Activated T-cell treated with anti-CD3 and anti-CD28 coated beads, Interleukin-2, amount 50 U/mL, for 1 hour (primary cell): ENCODE results near the gene APOO.

ENCODE experiments used
- DNase-seq: peaks from one replicate; pipeline ENCODE4 v3.0.0-alpha.2; 2020

APOO gene

GRCh38 chrX:23857363-23857762 lies 50.4 kb downstream of the APOO start:
- DNase-seq: no peak

DNA sequence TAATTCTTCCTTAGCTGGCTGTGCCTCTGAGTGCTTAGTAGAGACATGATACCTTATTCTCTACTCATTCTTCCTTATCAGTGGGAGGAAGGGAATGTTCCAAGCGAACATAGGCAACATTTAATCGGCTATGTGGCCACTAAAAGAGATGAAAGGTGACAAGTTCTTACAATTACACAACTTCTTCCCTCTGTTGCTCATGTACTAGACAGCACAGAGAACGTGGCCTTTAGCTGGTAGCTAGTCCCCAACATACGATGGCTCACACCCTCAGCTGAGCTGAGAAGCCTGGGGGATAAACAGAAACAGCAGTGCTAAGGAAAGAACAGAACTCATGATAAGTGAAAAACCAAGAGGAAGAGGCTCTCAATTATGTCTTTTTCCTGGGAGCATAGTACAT lies 52.2 kb downstream of the APOO start:
- no peak for DNase-seq

- DNase-seq: no peak
Measured at GRCh38 chrX:23854945-23855344, 52.8 kb downstream of the APOO start.

- no peak for DNase-seq
Measured at GRCh38 chrX:23854122-23854521, 53.6 kb downstream of the APOO start.

DNA sequence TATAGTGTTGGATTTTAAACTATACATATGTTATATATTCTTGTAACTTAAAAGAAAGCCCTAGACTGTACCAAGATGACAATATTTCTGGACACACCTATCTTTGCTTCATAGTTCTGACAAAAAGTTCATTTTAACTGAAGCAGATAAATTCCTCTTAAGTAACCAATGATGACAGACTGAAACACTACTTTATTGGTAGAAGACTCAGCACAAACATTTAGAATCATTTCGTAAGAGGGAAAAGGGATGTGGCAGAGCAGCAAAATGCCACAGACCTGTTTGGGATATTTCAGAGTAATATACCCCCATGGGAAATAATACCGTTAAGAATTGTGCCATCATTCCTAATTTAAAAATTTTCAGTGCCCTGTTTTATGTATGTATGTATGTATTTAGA lies 56.2 kb downstream of the APOO start:
- DNase-seq: no peak

- DNase-seq: no peak
Measured at GRCh38 chrX:23849241-23849640, 58.5 kb downstream of the APOO start.

DNA sequence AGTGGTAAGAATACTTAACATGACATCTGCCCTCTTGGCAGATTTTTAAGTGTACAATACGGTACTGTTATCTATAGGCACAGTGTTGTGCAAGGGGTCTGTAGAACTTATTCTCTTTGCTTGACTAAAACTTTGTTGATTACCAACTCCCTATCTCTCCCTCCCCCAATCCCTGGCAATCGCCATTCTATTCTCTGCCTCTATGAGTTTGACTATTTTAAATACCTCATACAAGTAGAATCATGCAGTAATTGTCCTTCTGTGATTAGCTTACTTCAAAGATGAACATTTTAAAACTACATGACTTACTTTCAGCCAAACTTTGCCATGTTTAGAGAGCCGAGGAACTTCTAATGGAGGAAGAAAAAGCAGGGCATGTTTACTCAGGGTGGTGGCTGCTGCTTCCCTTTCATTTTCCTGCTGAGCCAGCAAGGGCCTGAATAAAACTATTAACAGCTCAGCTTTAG lies 62.4 kb downstream of the APOO start:
- DNase-seq: no peak

GRCh38 chrX:23844502-23845138 lies 63.1 kb downstream of the APOO start:
- DNase-seq: no peak

DNA sequence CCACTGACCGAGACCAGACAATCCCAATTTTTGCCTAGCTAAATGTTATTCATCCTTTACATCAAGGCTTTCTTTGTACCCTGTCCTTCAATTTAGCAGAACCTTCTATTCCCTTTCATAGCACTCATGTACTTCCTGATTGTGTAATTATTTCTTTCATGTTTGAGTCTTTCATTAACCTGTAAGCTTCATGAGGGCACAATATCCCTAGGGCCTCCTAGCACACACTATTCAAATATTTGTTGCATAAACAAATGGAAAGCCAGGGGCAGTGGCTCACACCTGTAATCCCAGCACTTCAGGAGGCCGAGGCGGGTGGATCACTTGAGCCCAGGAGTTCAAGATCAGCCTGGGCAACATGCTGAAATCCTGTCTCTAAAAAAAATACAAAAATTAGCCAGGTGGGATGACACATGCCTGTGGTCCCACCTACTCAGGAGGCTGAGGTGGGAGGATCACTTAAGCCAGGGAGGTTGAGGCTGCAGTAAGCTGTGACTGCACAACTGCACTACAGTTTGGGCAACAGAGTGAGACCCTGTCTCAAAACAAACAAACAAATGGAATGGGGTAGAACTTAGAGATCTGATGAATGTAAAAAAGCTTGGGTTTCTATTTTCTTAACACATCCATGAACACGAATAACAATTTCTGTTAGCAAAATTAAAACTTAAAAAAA lies 65.8 kb downstream of the APOO start:
- DNase-seq: no peak

DNA sequence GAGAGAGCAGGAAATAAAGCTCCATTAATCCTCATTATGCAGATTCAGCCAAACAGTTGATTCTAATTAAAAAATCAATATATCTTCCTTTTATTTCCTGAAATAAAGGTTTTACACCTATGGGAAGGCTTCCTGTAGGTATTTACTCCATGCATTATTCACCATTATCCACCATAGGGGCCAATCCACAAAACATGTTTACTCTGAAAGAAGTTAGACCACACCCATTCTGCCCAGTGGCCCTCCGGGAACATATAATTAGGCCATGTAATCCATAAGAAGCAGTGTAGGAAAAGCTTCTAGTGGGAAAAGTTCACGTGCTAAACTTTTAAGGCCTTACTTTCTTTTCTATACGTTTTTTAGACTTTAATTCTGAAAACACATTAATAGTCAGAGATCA lies 67.1 kb downstream of the APOO start:
- DNase-seq: no peak

DNA sequence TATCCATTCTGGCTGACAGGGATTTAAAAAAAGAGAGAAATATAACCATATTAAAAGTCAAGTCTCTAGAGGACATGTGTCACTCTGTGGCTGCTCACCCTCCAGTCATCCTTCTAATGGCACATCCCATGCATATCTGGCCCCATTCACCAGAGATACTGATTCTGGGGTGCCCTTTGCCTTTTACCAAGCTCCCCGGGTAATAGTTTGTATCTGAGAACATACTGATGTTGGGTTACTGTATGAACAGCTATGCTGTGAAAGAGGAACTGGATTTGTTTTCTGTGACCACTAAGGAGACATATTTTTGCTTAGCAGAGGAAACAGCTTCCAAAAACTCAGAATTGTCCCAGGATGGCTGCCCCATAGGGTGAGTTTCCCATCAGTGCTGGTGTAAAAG lies 68.8 kb downstream of the APOO start:
- no peak for DNase-seq

DNA sequence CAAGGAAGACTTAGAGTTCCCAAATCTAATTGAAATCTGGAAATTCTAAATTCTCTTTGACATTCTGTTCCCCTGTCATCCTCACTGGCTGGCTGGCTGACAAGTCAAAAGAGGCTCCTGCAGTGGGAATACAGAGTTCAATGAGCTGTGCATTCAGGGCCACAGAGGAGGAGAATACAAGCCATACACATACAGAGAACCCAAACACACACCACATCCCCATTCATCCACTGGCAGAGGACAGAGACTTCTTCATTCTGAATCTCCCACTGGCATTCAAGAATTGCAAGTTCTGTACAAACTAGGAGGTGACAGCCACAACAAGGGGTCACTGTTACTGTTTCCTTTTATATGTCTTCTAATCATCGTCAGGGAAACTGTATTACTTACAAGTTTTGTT lies 75.0 kb downstream of the APOO start:
- no peak for DNase-seq

GRCh38 chrX:23828881-23829280 lies 78.9 kb downstream of the APOO start:
- DNase-seq: no peak

DNA sequence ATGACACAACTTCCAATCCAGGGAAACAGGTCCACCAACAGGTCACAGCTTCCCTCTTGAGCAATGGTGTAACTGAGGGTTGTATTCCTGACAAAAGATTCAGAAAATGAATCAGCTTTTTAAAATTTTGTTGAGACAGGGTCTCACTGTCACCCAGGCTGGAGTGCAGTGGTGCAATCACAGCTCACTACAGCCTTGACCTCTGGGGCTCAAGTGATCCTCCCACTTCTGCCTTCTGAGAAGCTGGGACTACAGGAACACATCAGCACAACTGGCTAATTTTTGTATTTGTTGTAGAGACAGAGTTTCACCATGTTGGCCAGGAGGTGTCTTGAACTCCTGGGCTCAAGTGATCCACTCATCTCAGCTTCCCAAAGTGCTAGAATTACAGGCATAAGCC lies 81.1 kb downstream of the APOO start:
- DNase-seq: no peak

GRCh38 chrX:23826216-23826615 lies 81.5 kb downstream of the APOO start:
- no peak for DNase-seq

DNA sequence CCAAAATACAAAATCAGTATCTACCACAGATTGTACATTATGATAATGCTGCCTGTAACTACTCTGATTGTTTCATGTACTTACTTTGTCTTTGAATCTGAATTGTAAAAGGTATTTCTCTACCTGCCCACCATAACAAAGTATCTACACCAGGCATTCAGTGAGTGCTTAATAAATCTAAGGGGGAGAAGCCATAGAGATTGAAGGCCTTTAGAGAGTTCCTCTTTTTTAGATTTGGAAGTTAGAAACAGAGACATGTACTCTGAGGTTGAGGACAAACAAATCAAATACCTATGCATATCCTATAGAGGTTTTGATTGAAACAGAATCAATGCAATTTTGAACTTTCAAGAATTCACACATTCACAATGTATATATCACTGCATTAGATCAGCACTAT lies 82.1 kb downstream of the APOO start:
- DNase-seq: no peak

GRCh38 chrX:23822841-23823240 lies 84.9 kb downstream of the APOO start:
- no peak for DNase-seq

DNA sequence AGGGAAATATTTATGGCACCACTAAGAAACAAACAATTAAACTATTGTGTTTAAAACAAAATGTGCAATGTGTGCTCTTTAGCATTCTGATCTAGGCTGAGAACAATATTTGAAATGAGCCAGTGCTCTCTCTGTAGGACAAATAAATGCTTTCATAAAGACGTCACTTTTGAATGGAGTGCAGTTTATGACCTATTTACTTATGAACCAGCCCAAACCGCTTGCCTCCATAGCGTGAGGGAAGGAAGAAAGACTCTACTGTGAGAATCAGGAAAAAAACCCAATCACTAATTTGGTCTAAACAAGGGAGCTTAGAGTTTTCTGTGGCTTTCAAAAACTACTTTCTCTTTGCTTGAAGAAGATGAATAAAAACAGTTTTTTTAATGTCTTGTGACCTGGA lies 85.3 kb downstream of the APOO start:
- DNase-seq: no peak

DNA sequence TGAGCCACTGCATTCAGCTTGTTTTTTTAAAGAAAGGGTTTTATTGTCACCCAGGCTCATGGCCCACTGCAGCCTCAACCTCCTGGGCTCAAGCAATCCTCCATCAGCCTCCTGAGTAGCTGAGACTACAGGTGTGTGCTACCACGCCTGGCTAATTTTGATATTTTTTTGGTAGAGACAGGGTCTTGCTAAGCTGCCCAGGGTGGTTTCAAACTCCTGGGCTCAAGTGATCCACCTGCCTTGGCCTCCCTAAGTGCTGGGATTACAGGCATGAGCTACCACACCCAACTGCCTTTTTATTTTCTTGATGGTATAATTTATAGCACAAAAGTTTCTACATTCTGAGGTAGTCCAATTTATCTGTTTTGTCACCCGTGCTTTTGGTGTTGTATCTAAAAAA lies 85.9 kb downstream of the APOO start:
- no peak for DNase-seq

- no peak for DNase-seq
Measured at GRCh38 chrX:23820235-23820782, 87.4 kb downstream of the APOO start.

DNA sequence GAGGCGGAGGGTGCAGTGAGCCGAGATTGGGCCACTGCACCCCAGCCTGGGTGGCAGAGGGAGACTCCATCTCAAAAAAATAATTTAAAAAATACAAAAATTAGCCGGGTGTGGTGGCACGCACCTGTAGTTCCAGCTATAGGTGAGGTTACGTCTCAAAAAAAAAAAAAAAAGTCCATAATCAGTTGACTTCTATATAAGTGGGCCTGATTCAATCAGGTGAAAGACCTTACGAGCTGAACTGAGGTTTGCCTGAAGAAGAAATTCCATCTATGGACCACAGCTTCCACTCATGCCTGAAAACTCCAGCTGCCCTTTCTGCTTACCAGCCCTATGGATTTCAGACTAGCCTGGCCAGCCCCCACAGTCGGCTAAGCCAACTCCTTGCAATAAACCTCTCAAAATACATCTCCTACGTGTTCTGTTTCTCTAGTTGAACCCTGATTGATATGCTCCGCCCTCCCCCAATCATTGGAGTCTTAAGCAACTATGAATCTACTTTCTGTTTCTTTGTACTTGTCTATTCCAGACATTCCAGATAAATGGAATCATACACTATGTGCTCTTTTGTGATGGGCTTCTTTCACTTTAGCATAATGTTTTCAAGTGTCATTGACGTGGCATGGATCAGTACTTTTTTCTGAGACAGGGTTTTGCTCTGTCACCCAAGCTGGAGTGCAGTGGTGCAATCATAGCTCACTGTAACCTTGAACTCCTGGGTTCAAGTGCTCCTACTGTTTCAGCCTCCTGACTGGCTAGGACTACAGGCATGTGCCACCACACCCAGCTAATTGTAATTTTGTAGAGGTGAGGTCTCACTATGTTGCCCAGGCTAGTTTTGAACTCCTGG lies 88.1 kb downstream of the APOO start:
- no peak for DNase-seq

DNA sequence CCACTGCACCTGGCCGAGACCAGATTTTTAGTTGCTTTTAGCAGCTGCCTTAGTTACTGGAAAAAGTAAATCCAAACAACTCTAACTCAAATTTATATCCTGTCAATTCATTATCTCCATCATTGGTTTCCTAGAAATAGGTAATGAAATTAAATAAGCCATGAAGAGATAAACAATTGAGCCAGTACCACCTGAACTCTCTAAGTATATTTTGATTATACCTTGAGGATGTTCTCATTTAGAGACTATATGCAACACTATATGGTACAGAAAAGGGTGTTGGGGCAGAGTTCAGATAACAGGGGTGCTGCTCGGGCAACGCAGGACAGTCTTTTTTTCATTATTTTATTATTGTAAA lies 89.8 kb downstream of the APOO start:
- no peak for DNase-seq

DNA sequence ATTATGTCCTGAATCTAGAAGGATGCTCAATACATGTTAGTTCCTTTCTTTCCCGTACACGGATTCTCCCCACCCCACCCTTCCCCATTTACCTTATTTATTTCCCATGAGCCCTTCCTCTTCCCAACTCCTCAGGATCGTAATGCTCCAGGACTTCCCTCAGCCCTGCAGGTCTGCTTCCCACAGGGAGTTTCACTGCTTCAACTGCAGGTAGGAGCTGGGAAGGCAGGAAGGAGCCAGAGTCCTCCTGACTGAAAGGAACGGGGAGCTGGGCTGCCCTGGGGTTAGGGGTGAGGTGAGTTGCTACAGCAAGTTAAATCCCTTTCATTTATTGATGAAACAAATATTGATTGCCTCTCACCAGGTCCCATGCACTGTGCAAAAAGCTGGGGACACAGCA lies 91.6 kb downstream of the APOO start:
- no peak for DNase-seq

- no peak for DNase-seq
Measured at GRCh38 chrX:23815376-23815775, 92.4 kb downstream of the APOO start.
